Gastrocnemius medialis (tissue), 4 donors: Measurements from ENCODE around the gene OR8I2.

Experiments
- CTCF ChIP-seq, 5 experiments: fragments of 450-650 bp in 3 of 5; fragments of 200-600 bp in 2 of 5; sonication (generic) in 2 of 5; IDR thresholded peaks in 4 of 5; conservative IDR thresholded peaks in 1 of 5; 1 replicate in 4 of 5; 2 replicates in 1 of 5; pipeline ENCODE4 v1.5.1; 2016 to 2019; ENCODE audit warnings: antibody characterized with exemption in 5 of 5, mild to moderate bottlenecking in 3 of 5, moderate library complexity in 3 of 5
- POLR2A ChIP-seq, 2 donors: fragments of 450-650 bp; IDR thresholded peaks; one replicate each; pipeline ENCODE4 v1.6.1; 2017; ENCODE audit warnings: antibody characterized with exemption in 2 of 2, mild to moderate bottlenecking in 2 of 2, moderate library complexity in 2 of 2

DNA sequence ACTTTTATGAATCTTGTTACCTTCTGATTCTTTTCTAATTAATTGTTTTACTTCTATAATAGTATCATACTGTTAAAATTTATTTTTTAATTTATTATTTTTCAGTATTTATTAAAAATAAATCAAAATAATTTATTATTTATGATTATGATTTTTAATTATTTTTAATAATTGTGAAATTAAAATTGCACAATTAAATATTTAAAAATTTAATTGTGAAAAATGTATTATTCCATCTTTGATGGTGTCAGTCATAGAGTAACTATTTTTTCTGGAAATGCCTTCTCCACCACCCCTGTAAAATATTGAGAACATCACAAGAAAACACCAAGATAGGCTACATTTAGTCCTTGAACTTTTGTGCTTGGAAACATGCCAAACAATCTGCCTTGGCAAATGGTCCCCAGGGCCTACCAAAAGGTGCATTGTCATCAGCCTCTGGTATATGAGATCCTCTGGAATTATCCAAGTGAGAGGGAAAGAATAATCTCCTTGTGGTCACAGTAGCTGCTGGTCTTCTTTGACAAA lies 10.2 kb downstream of the OR8I2 start, which contains the start of gene OR8H2:
- TF ChIP-seq CTCF (IDR thresholded peaks at IDR 0.05 in 4 of 5, conservative IDR thresholded peaks at IDR 0.05 in 1 of 5) (no peak), POLR2A (IDR thresholded peaks at IDR 0.05) (no peak)
